ENCODE data around the gene SIAH3. TPM values are rescaled to one million over a fixed set of nuclear protein-coding genes. Genes with fewer than 3 reads are reported as not detected.

The SIAH3 gene
- total RNA-seq, 1 donor from 2014 or later = 0.02 TPM

DNA sequence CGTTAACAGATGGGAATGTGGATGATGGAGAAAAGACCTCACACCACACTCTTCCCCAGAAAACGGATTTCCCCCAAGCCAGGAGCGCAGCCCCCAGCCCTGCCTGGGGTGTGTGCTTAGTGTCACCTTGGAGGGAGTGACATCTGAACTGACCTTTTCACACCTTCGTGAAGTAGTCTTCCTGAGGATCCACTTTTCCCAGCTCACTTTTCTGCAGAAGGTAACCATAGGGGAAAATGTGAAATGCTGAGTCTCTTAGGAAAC, 26.2 kb downstream of the SIAH3 start:
- no peak for DNase-seq (ENCODE audit: low spot score)
- Mint-ChIP-seq H3K9me3 (ENCODE audit: low read depth) (no peaks in the 10 kb centered on the region), H3K4me1 (ENCODE audit: low read depth) (peaks cover 10% of the 10 kb centered on the region), H3K27me3 (ENCODE audit: low read depth) (no peaks in the 10 kb centered on the region), H3K27ac (ENCODE audit: unreplicated experiment) (no peak overlapping the region), H3K4me3 (ENCODE audit: unreplicated experiment) (no peak overlapping the region), H3K36me3 (ENCODE audit: low read depth) (no peaks in the 10 kb centered on the region)
- TF ChIP-seq, protein P1, sequence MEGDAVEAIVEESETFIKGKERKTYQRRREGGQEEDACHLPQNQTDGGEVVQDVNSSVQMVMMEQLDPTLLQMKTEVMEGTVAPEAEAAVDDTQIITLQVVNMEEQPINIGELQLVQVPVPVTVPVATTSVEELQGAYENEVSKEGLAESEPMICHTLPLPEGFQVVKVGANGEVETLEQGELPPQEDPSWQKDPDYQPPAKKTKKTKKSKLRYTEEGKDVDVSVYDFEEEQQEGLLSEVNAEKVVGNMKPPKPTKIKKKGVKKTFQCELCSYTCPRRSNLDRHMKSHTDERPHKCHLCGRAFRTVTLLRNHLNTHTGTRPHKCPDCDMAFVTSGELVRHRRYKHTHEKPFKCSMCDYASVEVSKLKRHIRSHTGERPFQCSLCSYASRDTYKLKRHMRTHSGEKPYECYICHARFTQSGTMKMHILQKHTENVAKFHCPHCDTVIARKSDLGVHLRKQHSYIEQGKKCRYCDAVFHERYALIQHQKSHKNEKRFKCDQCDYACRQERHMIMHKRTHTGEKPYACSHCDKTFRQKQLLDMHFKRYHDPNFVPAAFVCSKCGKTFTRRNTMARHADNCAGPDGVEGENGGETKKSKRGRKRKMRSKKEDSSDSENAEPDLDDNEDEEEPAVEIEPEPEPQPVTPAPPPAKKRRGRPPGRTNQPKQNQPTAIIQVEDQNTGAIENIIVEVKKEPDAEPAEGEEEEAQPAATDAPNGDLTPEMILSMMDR (IDR thresholded peaks at IDR 0.05) = no peak

DNA sequence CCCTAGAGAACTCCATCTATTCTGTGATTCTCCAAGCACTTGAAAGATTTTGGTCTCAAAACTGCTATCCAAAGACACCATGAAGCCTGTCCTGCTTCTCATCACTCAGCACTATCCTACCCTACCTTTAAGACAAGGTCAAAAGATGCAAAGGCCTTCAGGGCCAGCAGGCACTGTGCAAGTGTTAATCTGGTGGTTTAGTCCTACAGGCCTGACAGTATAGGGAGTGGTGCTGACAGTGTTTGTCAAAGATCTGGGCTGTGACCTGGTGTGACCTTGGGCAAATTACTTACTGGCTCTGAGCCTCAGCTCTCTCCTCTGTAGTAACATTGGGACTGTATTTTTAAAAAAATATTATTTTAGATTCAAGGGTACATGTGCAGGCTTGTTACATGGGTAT, 28.0 kb downstream of the SIAH3 start:
- Mint-ChIP-seq H3K27me3 (ENCODE audit: low read depth) (no peaks in the 10 kb centered on the region), H3K9me3 (ENCODE audit: low read depth) (peaks cover 1% of the 10 kb centered on the region), H3K27ac (ENCODE audit: unreplicated experiment) (no peak overlapping the region), H3K4me1 (ENCODE audit: low read depth) (peaks cover 10% of the 10 kb centered on the region), H3K36me3 (ENCODE audit: low read depth) (peaks cover under 1% of the 10 kb centered on the region), H3K4me3 (ENCODE audit: unreplicated experiment) (no peak overlapping the region)
- no peak for DNase-seq (ENCODE audit: low spot score)
- TF ChIP-seq, protein P1 (IDR thresholded peaks at IDR 0.05) = no peak

DNA sequence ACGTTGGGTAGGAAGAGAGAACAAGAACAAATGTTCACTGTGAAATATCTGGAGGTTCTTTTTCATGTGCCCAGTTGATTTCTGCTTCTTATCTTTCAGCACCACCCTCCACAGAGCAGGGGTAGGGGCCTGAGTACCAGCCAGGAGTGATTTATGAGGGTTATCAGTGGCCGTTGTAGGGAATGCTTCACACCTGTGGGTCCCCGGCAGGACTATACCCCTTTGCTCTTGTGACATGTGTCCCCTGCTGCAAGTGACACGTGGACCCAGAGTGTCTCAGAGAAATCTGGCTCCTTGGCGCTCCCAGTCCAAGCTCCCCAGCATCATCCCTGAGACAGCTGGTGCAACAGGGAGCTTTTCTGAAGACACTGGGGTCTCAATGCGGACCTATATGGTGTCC, 29.7 kb downstream of the SIAH3 start:
- H3K36me3 Mint-ChIP-seq (ENCODE audit: low read depth) = peaks cover 3% of the 10 kb centered on the region
- DNase-seq (ENCODE audit: low spot score) = no peak
- TF ChIP-seq, protein P1 (IDR thresholded peaks at IDR 0.05) = no peak
- H3K4me1 Mint-ChIP-seq (ENCODE audit: low read depth) = no peaks in the 10 kb centered on the region
- no peaks in the 10 kb centered on the region for H3K27me3 Mint-ChIP-seq (ENCODE audit: low read depth)
- H3K9me3 Mint-ChIP-seq (ENCODE audit: low read depth) = peaks cover 7% of the 10 kb centered on the region
- no peak overlapping the region for H3K4me3 Mint-ChIP-seq (ENCODE audit: unreplicated experiment)
- no peak overlapping the region for H3K27ac Mint-ChIP-seq (ENCODE audit: unreplicated experiment)

DNA sequence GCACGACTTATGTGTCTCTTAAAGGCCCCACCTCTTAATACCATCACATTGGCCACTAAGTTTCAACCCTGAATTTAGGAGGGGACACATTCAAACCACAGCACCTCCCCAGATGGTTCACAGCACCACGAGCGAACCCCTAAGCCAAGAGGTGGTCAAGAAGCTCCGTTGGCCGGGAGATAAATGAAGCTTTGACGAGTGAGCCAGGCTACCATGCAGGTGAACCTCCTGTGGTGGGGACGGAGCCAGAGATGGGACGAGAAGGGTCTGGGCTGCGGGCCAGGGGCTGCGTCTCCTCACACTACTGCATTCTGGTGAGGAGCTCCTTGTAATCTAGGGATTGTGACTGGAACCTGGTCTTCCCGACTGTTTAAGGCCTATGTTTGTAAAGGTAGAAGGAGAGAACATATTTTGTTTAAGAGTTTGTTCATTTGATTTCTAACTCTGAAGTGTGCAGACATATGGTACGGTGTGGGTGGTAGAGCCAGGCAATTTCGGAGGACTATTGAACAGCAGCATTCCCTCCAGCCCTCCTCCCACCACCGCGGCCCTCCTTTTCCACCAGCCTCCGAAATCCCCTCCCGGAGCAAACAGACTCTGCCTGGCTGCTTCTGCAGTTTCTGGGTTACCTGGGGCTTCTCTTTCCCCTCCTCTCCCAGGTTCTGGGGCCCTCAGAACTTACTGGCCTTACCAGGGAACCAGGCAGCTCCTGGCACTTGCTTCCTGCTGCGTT, 31.3 kb downstream of the SIAH3 start:
- Mint-ChIP-seq H3K4me3 (ENCODE audit: unreplicated experiment) (no peak overlapping the region), H3K4me1 (ENCODE audit: low read depth) (no peaks in the 10 kb centered on the region), H3K9me3 (ENCODE audit: low read depth) (peaks cover 7% of the 10 kb centered on the region), H3K27me3 (ENCODE audit: low read depth) (no peaks in the 10 kb centered on the region), H3K36me3 (ENCODE audit: low read depth) (peaks cover 3% of the 10 kb centered on the region), H3K27ac (ENCODE audit: unreplicated experiment) (no peak overlapping the region)
- TF ChIP-seq, protein P1 (IDR thresholded peaks at IDR 0.05) = no peak
- no peak for DNase-seq (ENCODE audit: low spot score)

DNA sequence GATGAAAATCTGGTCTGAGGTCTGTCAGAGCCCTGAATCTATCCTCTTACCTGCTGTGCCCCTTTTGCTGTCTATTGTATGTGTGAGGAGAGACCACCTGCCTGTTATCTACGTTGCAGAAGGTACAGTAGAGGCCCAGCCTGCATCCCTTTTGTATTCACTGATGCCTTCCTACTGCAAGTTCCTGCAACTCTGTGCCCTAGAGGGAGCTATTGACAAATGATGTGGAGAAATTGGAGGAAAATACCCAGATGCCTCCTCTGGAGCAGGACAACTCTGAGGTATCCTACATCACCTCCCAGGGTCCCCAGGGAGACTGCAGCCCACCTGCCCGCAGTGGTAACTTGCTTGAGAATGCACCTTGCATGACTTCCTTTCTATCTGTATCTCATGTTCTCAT, 33.7 kb downstream of the SIAH3 start:
- TF ChIP-seq, protein P1 (IDR thresholded peaks at IDR 0.05) = peak; percentile 27

More for the DNA sequence above, 33.7 kb downstream of the SIAH3 start:
- no peak for DNase-seq (ENCODE audit: low spot score)
- H3K27ac Mint-ChIP-seq (ENCODE audit: unreplicated experiment) = no peak overlapping the region
- peaks cover 3% of the 10 kb centered on the region for H3K36me3 Mint-ChIP-seq (ENCODE audit: low read depth)
- H3K4me3 Mint-ChIP-seq (ENCODE audit: unreplicated experiment) = no peak overlapping the region
- H3K4me1 Mint-ChIP-seq (ENCODE audit: low read depth) = no peaks in the 10 kb centered on the region
- peaks cover 7% of the 10 kb centered on the region for H3K9me3 Mint-ChIP-seq (ENCODE audit: low read depth)
- no peaks in the 10 kb centered on the region for H3K27me3 Mint-ChIP-seq (ENCODE audit: low read depth)
